ENCODE results near the gene AQP1.

- TF ChIP-seq PATZ1 (CRISPR knock-in tag; IDR thresholded peaks at IDR 0.05; ENCODE audit: borderline replicate concordance) (no peak), TCF4 (CRISPR knock-in tag; IDR thresholded peaks at IDR 0.05; ENCODE audit: borderline replicate concordance) (no peak), ZFP30 (CRISPR knock-in tag; IDR thresholded peaks at IDR 0.05) (no peak), GLIS3 (CRISPR knock-in tag; IDR thresholded peaks at IDR 0.05) (no peak), TSHZ2 (CRISPR knock-in tag; IDR thresholded peaks at IDR 0.05) (no peak), SNAI2 (CRISPR knock-in tag; IDR thresholded peaks at IDR 0.05) (no peak), PPARA (CRISPR knock-in tag; IDR thresholded peaks at IDR 0.05; ENCODE audit: borderline replicate concordance) (no peak), CSDC2 (CRISPR knock-in tag; IDR thresholded peaks at IDR 0.05) (no peak), ISL1 (CRISPR knock-in tag; IDR thresholded peaks at IDR 0.05) (no peak), ZNF8 (CRISPR knock-in tag; IDR thresholded peaks at IDR 0.05) (no peak)
These were observed 40.0 kb upstream of the AQP1 start for GRCh38 chr7:30871655-30872054.
